TTC549 (cell line): ENCODE measurements around the gene CACNA1H.
"Not testable (repeated sequence)": the region's sequence is repeated elsewhere in the genome, so short reads cannot be mapped to it uniquely, and the experiment has no call there.

Experiments used
- FAIRE-seq: peaks from 2 replicates; lab custom pipeline; 2012; peaks lifted over from hg19 to GRCh38; lab: Jason Lieb, UNC

CACNA1H gene

GRCh38 chr16:1255276-1256122 lies 102.6 kb downstream of the CACNA1H start, which contains the start of gene TPSD1:
Gene TPSD1, plus strand, starts transcription at chr16:1256069. Its CDS starts 212 bp downstream, at chr16:1256281.
- FAIRE-seq: not testable (repeated sequence)

GRCh38 chr16:1256296-1256873 lies 103.5 kb downstream of the CACNA1H start:
- FAIRE-seq: not testable (repeated sequence)

GRCh38 chr16:1256874-1257322 lies 104.0 kb downstream of the CACNA1H start:
- FAIRE-seq: no peak

- FAIRE-seq: no peak
Observed at GRCh38 chr16:1257561-1258224, 104.8 kb downstream of the CACNA1H start.

DNA sequence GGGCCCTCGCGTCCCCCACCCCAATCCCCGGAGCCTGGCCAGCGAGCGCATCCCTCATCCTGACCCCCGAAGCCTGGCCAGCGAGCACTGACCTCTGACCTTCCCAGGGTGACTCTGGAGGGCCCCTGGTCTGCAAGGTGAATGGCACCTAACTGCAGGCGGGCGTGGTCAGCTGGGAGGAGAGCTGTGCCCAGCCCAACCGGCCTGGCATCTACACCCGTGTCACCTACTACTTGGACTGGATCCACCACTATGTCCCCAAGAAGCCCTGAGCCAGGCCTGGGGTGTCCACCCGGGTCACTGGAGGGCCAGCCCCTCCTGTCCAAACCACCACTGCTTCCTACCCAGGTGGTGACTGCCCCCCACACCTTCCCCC lies 105.3 kb downstream of the CACNA1H start:
- FAIRE-seq: no peak

GRCh38 chr16:1258906-1259759 lies 106.2 kb downstream of the CACNA1H start:
- FAIRE-seq: no peak

- FAIRE-seq: no peak
Observed at GRCh38 chr16:1259760-1260068, 106.8 kb downstream of the CACNA1H start.

DNA sequence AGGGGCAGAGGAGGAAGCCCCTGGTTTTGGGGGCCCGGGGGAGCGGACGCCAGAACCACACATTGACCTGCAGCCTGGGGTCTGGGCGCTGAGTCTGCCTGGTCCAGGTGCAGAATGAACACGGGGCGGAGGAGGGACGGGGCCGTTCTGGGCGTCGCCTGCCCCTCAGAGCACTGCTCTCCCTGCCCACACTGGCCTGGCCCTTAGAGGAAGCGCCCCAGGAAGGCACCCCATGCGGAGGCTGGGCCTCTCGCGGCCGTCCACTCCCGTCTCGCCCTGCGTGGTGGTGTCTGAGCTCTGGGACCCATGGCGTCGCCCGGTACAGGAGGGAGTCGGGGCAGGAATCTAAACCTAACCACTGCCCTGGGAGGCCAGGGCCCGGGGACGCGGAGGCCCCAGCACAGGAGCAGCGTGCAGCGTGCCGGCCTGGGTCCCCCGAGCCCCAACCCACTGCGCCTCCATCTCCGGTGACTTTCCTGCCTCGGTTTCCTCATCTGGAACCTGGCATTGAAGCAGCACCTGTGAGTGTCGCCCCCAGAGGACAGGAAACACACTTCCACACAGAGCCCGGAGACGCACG lies 107.3 kb downstream of the CACNA1H start:
- FAIRE-seq: no peak

DNA sequence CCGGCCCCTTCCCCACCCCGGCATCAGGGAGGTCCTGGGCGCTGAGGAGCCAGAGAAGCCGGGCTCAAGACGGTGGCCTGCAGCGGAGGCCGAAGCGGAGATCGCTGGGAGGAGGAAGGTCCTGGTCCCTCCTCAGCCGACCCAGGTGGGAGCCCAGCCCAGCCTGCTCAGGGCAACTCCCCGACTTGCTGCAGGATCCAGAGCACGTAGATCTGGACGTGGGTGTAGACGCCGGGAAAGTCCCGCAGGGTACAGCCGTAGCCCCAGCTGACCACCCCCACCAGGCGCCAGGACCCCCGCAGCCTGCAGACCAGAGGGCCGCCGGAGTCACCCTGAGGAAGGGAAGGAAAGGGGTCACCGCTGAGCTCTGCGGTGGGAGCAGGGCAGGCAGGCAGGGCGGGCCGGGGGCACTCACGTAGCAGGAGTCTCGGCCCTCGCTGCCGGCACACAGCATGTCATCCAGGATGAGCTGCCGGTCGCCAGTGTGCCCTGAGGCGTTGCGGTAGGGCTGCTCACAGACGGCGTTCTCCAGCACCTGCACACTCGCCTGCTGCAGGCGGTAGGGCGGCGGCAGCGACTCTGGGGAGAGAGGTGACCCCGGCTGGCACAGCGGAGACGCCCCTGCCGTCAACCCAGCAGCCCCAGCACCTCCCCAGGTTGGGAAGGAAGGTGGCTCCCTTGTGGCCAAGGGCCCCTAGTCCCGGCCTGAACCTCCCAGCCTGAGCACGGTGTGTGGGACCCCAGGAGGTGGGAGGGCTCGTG lies 108.4 kb downstream of the CACNA1H start:
- FAIRE-seq: no peak

GRCh38 chr16:1262210-1262845 lies 109.4 kb downstream of the CACNA1H start:
- FAIRE-seq: no peak

GRCh38 chr16:1262846-1263221 lies 109.9 kb downstream of the CACNA1H start:
- FAIRE-seq: no peak

DNA sequence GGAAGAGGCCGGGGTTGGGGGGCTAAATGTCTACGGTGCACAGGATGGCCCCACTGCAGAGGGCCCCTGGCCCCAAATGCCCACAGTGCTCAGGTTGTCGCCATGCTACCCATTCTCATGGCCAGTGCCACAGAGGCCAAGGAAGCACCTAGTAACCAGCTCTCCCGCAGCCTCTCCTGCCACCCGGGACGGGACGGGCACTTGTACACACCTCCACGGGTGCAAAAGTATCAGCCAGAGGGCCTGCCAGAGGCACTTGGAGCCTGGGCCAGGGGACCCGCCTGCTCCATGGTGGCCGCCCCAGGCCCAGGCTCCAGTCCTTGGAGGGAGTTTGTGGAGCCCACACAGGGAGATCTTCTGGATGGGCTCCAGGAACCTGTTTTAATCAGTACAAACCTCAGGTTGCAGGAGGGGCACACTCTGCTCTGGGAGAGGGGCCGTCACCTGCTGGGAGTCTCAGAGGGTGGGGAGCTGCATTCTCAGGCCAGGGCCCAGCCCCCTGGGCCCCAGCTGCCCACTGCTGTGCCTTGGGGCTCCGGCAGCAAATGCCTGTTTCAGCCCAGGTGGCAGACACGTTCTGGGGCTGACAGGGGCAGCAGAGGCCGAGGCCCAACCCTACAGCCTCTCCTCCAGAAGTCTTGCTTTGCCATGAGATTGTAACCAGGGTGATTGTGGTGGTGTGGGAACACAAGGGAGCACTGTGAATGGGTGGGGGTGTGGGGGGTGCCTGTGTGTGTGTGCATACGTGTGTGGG lies 110.9 kb downstream of the CACNA1H start:
- no peak for FAIRE-seq

GRCh38 chr16:1264345-1265089 lies 111.6 kb downstream of the CACNA1H start:
- no peak for FAIRE-seq

GRCh38 chr16:1265090-1265630 lies 112.3 kb downstream of the CACNA1H start:
- no peak for FAIRE-seq

DNA sequence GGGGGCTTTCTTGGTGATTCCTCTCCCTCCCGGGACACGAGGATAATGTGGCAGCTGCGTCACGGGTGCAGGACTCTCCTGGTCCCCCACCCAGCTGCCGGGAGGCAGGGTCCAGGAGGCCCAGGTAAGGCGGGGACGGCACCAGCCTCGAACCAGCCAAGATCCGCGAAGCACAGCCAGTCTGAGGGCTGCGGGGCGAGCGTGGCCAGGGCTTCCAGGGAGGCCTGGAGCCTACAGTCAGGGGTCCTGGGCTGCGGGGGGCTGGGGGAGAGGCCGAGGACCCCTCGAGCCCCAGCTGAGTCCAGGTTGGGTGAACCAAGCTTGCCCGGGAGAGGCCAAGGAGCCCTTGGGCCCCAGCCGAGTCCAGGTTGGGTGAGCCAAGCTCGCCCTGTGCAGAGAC lies 112.9 kb downstream of the CACNA1H start:
- FAIRE-seq: no peak

DNA sequence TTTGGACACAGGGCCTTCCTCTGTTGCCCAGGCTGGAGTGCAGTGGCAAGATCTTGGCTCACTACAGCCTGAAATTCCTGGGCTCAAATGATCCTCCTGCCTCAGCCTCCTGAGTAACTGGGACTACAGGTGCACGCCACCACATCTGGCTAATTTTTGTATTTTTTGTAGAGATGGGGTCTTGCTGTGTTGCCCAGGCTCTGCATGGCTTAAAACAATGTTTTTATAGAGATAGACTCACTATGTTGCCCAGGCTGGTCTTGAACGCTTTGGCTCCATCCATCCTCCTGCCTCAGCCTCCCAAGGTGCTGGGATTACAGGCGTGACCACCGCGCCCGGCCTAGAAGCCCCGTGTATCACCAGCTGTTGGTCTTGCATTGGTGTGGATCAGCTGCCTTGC lies 116.5 kb downstream of the CACNA1H start:
- not testable (repeated sequence) for FAIRE-seq

DNA sequence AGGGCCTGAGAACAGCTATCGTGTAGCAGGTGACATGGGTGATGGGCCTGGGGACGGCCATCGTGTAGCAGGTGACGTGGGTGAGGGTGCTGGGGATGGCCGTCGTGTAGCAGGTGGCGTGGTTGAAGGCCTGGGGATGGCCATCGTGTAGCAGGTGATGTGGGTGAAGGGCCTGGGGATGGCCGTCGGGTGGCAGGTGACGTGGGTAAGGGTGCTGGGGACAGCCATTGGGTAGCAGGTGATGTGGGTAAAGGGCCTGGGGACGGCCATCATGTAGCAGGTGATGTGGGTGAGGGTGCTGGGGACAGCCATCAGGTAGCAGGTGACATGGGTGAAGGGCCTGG lies 118.4 kb downstream of the CACNA1H start:
- no peak for FAIRE-seq
